ENCODE results near the gene NHS.

Gene NHS

DNA sequence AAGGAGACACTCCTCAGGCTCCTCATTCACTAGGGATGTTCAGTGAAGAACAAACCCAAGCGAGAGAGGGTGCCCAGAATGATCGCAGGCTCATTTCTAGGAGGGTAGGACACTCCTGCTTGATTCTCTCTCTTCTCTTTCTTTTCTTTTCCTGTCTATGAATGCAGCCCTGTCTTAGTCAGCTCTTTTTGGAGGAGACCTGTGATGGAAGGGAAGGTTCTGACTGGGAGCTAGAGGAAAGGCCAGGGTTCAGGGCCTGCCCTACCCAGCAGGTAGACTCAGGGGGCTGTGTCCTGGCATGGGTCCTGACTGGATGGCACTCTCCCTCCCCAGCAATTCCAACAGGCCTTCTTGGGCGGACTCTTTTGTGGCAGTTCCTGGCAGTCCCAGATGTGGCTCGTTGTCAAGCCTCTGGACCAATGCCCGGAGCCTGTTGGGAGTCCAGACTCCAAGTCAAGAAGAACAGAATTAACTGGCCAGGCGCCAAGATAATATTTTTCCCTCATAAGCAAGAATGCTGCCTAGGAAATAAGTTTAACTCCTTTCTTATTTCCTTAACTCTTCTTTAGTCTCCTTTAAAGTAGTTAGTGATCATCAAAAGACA lies 222.9 kb downstream of the NHS start:
- no peak overlapping the region for H3K27ac ChIP-seq
- TF ChIP-seq ZFX (IDR thresholded peaks at IDR 0.05; ENCODE audit: borderline replicate concordance): no peak
- TF ChIP-seq CTCF (IDR thresholded peaks at IDR 0.05): no peak

- TF ChIP-seq CTCF (IDR thresholded peaks at IDR 0.05) (no peak), ZFX (IDR thresholded peaks at IDR 0.05; ENCODE audit: borderline replicate concordance) (no peak)
- H3K27ac ChIP-seq: no peak overlapping the region
These were observed 226.6 kb downstream of the NHS start for GRCh38 chrX:17601441-17602200.

DNA sequence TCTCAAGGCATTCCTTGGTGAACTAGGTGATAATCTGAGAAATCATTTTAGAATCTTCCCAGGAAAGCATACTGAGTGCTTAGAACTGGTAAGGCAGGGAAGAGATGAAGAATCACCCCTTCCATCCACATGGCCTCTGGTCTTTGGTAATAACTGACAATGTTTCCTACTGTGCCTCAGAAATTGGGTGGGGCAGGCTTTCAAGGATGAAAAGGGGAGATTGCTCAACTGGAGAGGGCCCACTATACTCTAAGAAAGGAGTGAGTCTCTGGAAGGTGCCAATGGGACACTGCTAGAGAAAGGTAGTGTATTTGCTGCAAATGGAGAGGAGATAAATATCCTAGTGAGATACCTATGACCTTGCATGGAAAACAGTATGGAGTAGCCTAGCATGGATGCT lies 227.2 kb downstream of the NHS start:
- TF ChIP-seq CTCF (IDR thresholded peaks at IDR 0.05) (no peak), ZFX (IDR thresholded peaks at IDR 0.05; ENCODE audit: borderline replicate concordance) (no peak)
- no peak overlapping the region for H3K27ac ChIP-seq

DNA sequence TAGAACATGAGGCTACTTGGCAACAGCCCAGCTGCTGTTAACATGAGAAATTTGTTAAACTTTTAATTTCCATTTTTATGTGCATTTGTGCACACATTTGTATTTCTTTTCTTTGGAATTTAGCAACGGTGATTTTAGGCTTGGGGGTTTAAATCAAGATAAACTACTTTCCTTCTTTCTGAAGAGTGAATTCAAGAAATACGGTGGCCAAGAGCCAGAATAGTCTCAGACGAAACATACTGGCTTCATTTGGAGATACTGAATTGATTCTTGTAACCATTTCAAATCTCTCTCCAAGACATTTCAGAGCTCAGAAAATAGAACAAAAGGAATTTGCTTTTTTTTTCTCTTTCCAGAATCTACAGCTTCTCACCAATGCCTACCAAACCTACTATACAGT lies 228.2 kb downstream of the NHS start:
- TF ChIP-seq ZFX (IDR thresholded peaks at IDR 0.05; ENCODE audit: borderline replicate concordance) (no peak), CTCF (IDR thresholded peaks at IDR 0.05) (no peak)
- H3K27ac ChIP-seq: no peak overlapping the region

DNA sequence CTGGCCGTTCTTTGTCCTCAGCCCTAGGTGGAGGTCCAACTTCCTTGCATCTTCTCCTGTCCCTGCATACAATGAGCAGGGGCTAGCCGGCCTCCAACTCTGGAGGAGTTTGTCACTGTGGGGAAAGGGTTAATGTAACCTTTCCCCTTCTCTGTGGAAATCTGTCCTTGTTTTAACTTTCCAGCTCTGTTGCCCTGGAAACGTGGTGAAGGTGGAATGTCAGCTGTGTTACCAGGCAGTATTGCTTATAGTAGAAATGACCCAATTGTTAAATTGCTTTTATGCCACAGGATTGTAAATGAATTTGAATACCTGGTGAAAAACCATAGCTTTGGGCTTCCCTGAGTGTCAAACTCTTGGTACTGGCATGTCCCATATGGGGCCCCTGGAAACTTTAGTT lies 230.7 kb downstream of the NHS start:
- H3K27ac ChIP-seq: no peak overlapping the region
- TF ChIP-seq ZFX (IDR thresholded peaks at IDR 0.05; ENCODE audit: borderline replicate concordance) (no peak), CTCF (IDR thresholded peaks at IDR 0.05) (no peak)

- TF ChIP-seq CTCF (IDR thresholded peaks at IDR 0.05) (no peak), ZFX (IDR thresholded peaks at IDR 0.05; ENCODE audit: borderline replicate concordance) (no peak)
- H3K27ac ChIP-seq: no peak overlapping the region
These were observed 231.2 kb downstream of the NHS start for GRCh38 chrX:17606231-17606630.

DNA sequence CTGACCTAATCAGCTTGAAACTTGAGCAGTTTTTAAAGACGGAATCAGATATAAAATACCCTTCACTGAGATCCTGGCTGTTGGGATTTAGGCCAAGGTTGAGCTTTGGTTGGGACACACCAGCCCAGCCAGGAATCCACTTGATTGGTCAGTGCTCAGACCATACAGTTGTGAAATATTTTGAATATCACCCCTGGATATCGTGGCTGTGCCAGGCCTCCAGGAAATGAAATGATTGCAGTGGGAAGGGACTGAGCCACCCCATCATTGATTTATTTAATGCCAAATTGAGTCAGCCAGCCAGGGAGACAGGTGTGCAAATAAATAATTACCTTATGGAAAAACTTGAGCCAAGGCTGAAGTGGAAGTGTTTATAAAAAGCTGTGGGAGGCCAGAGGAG lies 233.9 kb downstream of the NHS start:
- no peak overlapping the region for H3K27ac ChIP-seq
- TF ChIP-seq ZFX (IDR thresholded peaks at IDR 0.05; ENCODE audit: borderline replicate concordance) (no peak), CTCF (IDR thresholded peaks at IDR 0.05) (no peak)
